Osteoblast (primary cell): ENCODE data around the gene FNDC3B. TPM values are rescaled to one million over a fixed set of nuclear protein-coding genes. Genes with fewer than 3 reads are reported as not detected.

Experiments used
- DNase-seq: peaks from one replicate; pipeline ENCODE4 v3.0.0; 2011; ENCODE audit warnings: low spot score, mixed read lengths; ENCODE audit not compliant: insufficient read length; ENCODE audit errors: missing footprints
- H2AFZ ChIP-seq: 2 replicates; pipeline ENCODE4 v1.6.0; 2011; ENCODE audit warnings: mild to moderate bottlenecking, low read length
- H3K27ac ChIP-seq: 2 replicates; pipeline ENCODE4 v1.5.1; 2011; ENCODE audit warnings: mild to moderate bottlenecking, low read depth, low read length, moderate library complexity
- H3K27me3 ChIP-seq: 2 replicates; pipeline ENCODE4 v1.6.0; 2012; ENCODE audit warnings: mild to moderate bottlenecking, control low read depth, inconsistent platforms, low read length, moderate library complexity; ENCODE audit not compliant: insufficient read depth
- H3K36me3 ChIP-seq: 2 replicates; pipeline ENCODE4 v1.5.1; 2011; ENCODE audit warnings: mild to moderate bottlenecking, low read length, control low read depth, moderate library complexity; ENCODE audit not compliant: insufficient read depth
- H3K4me1 ChIP-seq: 2 replicates; pipeline ENCODE4 v1.5.1; 2011; ENCODE audit warnings: mild to moderate bottlenecking, low read length, control low read depth, moderate library complexity; ENCODE audit not compliant: insufficient read depth
- H3K4me2 ChIP-seq: 2 replicates; pipeline ENCODE4 v1.6.0; 2011; ENCODE audit warnings: mild to moderate bottlenecking, low read length; ENCODE audit not compliant: insufficient read depth
- H3K4me3 ChIP-seq: fragments of 200-600 bp; sonication (generic); 3 replicates; pipeline ENCODE4 v1.5.1; 2012; ENCODE audit warnings: mild to moderate bottlenecking, low read length, inconsistent platforms; ENCODE audit not compliant: insufficient read depth
- H3K79me2 ChIP-seq: 2 replicates; pipeline ENCODE4 v1.6.0; 2012; ENCODE audit warnings: mild to moderate bottlenecking, low read length, control low read depth, inconsistent platforms; ENCODE audit not compliant: insufficient read depth
- H3K9me3 ChIP-seq: 2 replicates; pipeline ENCODE4 v1.5.1; 2011; ENCODE audit warnings: low read depth, low read length, control low read depth
- H4K20me1 ChIP-seq: 2 replicates; pipeline ENCODE4 v1.6.0; 2012; ENCODE audit warnings: mild to moderate bottlenecking, low read length, control low read depth; ENCODE audit not compliant: insufficient read depth
- total RNA-seq: library from RNA; depleted of rRNA; stranded (reverse); fragments of >200 nt; gene quantifications from 2 replicates; pipeline ENCODE4 v1.2.3, GENCODE V29; 2012
- TF ChIP-seq, protein P1 (sequence below): IDR thresholded peaks from 2 replicates; pipeline ENCODE4 v1.5.1; 2011; ENCODE audit warnings: mild to moderate bottlenecking, low read depth, low read length, moderate library complexity; ENCODE audit errors: extremely low read depth

Gene FNDC3B
- total RNA-seq, 1 donor = 179 TPM

DNA sequence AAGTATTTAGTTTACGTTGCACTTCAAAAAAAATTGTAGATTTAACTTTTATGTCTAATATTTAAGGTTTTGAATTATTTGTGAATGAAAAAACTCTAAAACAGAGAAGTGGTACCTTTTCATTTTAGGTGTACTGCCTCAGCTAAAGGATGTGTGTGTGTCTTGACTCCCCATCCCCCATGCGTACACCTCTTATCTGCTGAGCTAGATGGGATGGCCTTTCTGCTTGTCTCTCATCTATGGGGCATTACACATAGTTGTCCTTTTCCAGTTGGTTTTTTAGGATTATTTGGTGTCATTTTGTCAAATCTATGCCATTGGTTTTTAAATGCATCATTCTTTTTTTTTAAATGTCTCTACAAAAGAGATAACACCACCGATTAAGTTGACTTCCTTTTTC is 110.9 kb downstream of the FNDC3B start:
- no peak overlapping the region for H3K4me2 ChIP-seq
- H3K27me3 ChIP-seq = no peaks in the 10 kb centered on the region
- H3K36me3 ChIP-seq = peaks cover 12% of the 10 kb centered on the region
- H3K9me3 ChIP-seq = no peaks in the 10 kb centered on the region
- peak overlapping the region; percentile 5 for H3K27ac ChIP-seq
- TF ChIP-seq, protein P1, sequence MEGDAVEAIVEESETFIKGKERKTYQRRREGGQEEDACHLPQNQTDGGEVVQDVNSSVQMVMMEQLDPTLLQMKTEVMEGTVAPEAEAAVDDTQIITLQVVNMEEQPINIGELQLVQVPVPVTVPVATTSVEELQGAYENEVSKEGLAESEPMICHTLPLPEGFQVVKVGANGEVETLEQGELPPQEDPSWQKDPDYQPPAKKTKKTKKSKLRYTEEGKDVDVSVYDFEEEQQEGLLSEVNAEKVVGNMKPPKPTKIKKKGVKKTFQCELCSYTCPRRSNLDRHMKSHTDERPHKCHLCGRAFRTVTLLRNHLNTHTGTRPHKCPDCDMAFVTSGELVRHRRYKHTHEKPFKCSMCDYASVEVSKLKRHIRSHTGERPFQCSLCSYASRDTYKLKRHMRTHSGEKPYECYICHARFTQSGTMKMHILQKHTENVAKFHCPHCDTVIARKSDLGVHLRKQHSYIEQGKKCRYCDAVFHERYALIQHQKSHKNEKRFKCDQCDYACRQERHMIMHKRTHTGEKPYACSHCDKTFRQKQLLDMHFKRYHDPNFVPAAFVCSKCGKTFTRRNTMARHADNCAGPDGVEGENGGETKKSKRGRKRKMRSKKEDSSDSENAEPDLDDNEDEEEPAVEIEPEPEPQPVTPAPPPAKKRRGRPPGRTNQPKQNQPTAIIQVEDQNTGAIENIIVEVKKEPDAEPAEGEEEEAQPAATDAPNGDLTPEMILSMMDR = no peak
- DNase-seq = no peak
- H3K4me3 ChIP-seq = no peak overlapping the region
- H3K4me1 ChIP-seq = peaks cover 57% of the 10 kb centered on the region
- no peak overlapping the region for H2AFZ ChIP-seq
- H3K79me2 ChIP-seq = peaks cover 94% of the 10 kb centered on the region
- H4K20me1 ChIP-seq = peaks cover 23% of the 10 kb centered on the region

DNA sequence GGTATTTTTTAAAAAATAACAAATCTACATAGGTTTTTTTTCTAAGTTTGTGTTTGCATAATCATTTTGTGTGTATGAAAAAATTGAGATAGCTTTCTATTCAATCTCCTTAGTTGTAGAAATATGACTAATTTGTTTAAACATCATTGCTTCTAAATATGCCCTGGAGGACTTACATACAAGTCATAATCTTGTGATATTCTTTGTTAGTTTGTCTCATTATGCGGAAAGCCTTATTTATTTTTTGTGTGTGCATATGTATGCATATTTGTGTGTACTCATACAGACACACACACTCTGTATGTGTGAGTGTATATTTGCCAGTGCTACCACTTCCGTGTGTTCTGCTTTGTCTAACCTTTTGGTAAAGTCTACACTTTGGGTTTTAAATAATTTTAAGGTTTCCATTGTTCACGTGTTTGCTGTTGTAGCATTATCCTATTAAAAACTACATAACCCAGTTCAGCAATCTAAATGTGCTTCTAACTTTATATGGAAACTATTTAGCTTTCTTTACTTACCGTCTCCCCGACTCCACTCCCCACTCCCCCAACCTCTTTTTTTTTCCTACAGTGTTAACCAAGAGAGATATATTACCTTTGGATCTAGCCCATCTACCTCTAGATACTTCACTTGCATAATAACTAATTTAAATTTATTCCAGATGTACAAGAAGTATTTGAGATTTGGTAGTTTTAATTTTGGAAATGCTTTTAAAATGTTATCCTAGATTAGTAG is 111.7 kb downstream of the FNDC3B start:
- no peaks in the 10 kb centered on the region for H3K27me3 ChIP-seq
- H3K4me1 ChIP-seq = peaks cover 64% of the 10 kb centered on the region
- peaks cover 94% of the 10 kb centered on the region for H3K79me2 ChIP-seq
- H3K27ac ChIP-seq = peak overlapping the region; percentile 98
- TF ChIP-seq, protein P1 = no peak
- DNase-seq = no peak
- H3K9me3 ChIP-seq = no peaks in the 10 kb centered on the region
- peaks cover 12% of the 10 kb centered on the region for H3K36me3 ChIP-seq
- H3K4me2 ChIP-seq = no peak overlapping the region
- no peak overlapping the region for H2AFZ ChIP-seq
- no peak overlapping the region for H3K4me3 ChIP-seq
- peaks cover 24% of the 10 kb centered on the region for H4K20me1 ChIP-seq

DNA sequence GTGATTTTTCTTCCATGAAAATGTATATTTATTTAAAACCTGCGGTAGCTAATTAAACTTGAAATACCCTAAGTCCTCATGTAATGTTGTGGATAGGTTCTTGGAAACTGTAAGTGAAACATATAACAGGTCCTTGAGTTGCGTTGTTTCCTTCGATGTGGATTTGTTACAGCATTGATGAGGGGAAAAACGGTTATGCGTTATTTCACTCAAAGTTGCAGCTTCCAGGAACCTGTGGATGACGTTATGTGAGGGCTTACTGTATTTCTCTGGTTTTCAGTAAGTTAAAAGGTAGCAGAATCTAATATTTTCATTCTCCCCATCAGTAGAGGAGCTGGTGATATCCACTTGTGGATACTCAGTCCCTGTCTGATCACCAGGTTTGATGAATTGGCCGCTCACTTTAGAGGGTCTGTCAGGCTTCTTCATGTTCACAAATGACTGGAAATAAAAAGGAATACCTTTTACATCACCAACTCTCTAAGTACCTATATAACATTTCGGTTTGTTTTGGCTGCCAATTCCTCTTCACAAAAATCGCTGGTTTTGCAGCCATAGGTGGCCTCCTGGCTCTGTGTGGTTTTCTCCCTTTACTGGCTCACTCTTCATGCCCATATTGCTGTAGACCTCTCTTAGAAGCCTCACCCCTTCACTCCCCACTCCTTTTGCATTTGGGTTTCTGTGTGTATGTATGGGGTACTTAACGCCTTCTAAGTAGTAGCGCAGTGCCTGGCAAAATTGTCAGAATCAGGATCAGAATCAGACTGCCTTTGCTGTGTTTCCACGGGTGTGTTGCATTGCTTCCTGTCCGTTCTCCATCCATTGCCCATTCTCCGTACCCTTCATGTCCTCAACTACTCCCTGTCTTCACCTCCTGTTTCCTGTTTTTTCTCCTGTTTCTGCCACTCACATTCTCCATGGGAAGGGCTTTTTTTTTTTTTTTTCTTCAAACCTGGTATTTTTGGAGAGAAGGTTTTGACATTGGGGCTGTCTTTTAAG is 112.6 kb downstream of the FNDC3B start:
- Histone ChIP-seq H3K4me1 (peaks cover 64% of the 10 kb centered on the region), H3K79me2 (peaks cover 94% of the 10 kb centered on the region), H2AFZ (no peak overlapping the region), H3K27ac (peak overlapping the region; percentile 98), H4K20me1 (peaks cover 27% of the 10 kb centered on the region), H3K36me3 (peaks cover 7% of the 10 kb centered on the region), H3K9me3 (no peaks in the 10 kb centered on the region), H3K4me3 (no peak overlapping the region), H3K4me2 (peak overlapping the region; percentile 81), H3K27me3 (no peaks in the 10 kb centered on the region)
- TF ChIP-seq, protein P1 = no peak
- no peak for DNase-seq

DNA sequence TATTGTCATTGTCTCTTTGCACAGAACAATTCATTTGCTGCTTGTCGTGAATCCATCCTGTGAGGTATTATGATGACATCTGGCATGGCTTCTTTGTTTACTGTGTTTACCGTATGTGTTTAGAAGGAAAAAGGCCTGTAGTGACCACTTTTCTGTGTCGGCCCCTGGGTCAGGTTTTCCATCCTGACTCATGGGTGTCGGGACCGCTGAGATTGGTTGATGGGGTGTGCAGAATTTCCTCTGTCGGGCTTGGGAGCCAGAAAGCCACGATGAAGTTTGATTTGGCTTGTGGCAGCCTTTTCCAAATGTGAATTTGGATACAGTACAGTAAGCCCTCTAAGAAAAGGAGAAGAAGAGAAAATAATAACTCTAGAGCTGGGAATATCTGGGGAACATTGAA is 113.5 kb downstream of the FNDC3B start:
- H3K27me3 ChIP-seq = no peaks in the 10 kb centered on the region
- TF ChIP-seq, protein P1 = no peak
- peak overlapping the region; percentile 81 for H3K4me2 ChIP-seq
- peak overlapping the region; percentile 98 for H3K27ac ChIP-seq
- peaks cover 3% of the 10 kb centered on the region for H3K36me3 ChIP-seq
- DNase-seq = no peak
- H3K79me2 ChIP-seq = peaks cover 94% of the 10 kb centered on the region
- no peak overlapping the region for H2AFZ ChIP-seq
- no peaks in the 10 kb centered on the region for H3K9me3 ChIP-seq
- H3K4me1 ChIP-seq = peaks cover 59% of the 10 kb centered on the region
- peak overlapping the region; percentile 38 for H3K4me3 ChIP-seq
- H4K20me1 ChIP-seq = peaks cover 27% of the 10 kb centered on the region
